HG03196 (cell line): ENCODE data around the gene RFT1.
A peak's percentile ranks its signal among the peaks of the same experiment; 100 is the strongest.
"Not testable (repeated sequence)": the region's sequence is repeated elsewhere in the genome, so short reads cannot be mapped to it uniquely, and the experiment has no call there.

Source experiments
- ATAC-seq: cut with Tn5 transposase; IDR thresholded peaks from one replicate; pipeline ENCODE4 v1.9.1; 2021; ENCODE audit not compliant: unreplicated experiment

RFT1 gene

DNA sequence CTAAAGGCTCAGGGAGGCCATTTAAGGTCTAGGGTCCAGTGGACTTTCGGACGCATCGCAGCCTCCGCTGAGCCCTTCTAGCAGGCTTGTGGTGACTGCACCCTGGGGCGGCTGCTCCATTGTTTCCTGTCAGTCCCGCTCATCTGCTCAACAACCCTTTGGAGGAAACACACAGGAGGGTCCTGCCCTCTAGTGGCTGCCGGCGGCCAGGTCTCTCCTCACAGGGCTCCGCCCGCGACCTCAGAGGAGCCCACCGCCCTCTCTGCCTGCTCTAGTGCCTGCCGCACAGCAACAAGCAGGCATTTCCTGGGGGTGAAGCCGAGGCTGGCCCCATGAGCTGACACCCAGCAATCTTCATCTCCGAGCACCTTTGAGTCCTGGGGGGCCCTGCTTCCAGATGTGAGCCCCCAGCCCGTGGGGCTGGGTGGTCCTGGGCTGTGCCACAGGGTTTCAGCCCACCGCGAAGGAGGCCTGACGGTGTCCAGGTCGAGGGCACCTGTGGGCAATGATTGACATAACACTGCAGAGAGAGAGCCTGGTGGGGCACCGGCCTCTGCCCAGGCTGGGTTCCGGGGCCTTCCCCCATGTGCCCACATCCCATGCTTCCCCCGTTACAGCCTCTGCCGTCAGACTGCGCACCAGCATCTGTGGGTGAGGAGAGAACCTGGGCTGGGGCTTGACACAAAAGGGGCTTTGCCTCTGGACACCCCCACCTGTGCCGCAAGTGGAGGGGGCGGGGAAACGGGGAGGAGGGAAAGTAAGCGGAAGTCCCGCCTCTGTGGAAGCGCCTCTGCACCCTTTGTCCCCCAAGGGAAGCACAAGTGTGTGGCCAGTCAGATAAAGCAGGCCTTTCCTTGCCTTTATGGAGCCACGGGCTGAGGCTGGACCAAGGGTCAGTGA is 57.3 kb downstream of the RFT1 start:
- peak; percentile 71 for ATAC-seq

DNA sequence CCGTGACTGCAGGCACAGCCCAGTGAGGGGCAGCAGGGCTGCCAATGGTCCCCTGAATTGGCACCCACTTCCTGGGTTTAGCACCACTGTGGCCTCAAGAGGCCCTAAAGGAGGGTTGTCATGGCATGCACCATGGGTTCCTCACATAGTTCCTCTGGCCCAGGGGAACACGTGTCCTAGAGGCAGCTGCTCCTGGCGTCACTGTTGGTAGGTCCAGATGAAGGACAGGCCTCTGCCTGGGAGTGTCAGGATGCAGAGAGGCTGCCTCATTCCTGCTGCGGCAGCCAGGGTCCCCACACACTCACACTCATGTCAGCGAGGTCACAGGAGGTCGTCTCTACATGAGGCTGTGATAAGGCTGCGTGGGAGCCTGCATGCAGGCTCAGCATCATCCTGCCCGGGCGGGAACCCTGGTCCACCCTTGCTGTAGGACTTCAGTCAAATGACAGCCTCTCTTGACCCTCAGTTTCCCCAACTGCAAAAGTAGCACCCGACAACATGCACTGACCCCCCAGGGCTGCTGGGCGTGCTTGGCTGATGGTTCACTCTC is 58.3 kb downstream of the RFT1 start:
- no peak for ATAC-seq

DNA sequence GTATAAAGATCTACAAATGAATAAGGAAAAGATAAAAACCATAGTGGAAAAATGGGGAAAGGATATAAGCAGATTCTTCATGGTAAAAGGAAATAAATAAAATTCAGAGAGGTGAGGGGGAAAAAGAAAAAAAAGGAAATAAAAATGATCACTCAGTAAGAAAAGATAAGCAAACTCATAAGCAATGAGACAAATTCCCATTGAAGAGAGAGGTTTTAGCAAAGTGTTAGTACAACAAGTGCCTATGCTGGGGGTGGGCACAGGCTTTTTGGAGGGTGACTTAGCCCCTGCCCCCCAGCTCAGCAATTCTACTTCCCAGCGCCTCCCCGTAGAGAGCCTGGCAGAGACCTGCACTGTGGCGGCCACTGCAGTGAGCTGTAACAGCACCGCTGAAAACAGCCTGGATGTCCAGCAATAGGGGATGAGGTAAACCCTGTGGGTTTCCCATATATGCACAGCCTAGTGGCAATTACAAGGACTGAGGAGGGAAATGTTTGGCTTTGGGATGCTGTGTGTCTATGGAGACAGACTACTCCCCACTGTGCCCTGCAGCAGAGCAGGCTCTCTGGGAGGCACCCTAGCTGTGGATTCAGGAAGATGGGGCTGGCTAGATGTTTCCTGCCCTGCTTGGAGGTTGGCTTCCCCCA is 60.7 kb downstream of the RFT1 start:
- no peak for ATAC-seq

DNA sequence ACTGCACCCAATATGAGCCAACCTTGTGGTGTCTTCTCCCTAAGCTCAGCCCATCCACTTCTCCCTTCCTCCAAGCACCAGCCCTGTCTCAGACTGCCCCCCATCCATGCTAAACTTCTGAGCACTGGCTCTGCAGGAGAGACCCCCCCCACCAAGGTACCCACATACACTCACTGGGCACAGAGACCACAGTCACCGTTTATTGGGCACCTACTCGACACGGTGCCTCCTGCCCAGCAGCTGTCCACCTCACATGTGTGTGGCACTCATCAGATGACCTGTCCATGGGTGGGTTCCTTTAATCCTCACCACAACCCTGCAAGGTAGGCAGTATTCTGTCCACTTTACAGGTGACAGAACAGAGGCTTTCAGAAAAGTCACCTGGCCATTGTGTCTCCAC is 62.1 kb downstream of the RFT1 start:
- no peak for ATAC-seq

DNA sequence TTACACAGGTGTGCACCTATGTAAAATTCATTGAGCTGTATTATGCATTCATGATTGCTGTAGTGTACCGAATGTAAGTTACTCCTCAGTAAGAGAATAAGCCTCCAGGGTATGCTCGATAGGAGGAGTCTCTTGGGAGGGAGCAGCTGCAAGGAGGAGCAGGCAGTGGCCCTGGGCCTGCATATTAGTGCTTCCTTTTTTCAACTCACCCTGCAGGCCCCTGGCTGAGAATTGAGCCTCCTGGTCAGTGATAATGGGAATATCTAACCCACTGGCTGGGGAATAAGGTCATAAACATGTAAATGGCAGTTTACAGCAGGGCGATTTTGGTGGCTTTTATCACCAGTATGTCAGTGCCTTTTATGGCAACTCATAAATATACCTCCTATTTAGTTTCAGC is 62.7 kb downstream of the RFT1 start:
- ATAC-seq = no peak

DNA sequence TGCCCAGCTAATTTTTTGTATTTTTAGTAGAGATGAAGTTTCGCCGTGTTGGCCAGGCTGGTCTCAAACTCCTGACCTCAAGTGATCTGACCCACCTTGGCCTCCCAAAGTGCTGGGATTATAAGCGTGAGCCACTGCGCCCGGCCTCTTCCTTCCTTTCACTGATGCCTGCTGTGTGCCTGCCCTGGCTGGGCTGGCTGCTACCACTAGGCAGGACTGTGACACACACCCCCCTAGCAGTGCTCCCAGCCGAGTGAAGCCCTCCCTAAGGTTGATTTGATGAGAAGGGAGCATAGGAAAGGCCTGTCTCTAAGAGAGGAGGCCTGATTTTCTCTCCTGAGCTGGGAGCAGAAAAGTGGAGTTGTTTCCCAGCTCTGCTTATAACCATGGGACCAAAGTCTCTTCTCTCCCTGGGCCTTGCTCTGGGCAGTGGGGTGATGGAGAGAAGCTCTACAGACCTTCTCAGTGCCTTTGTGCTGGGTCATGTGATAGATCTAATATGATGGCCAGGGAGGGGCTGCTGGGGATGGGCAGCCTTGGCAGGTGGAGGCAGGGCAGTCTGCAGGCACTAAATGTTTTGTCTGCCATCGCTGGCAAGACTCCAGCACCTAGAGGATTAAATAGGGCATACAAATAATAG is 64.3 kb downstream of the RFT1 start:
- no peak for ATAC-seq

- no peak for ATAC-seq
Observed at GRCh38 chr3:53062905-53063304, 67.3 kb downstream of the RFT1 start.

DNA sequence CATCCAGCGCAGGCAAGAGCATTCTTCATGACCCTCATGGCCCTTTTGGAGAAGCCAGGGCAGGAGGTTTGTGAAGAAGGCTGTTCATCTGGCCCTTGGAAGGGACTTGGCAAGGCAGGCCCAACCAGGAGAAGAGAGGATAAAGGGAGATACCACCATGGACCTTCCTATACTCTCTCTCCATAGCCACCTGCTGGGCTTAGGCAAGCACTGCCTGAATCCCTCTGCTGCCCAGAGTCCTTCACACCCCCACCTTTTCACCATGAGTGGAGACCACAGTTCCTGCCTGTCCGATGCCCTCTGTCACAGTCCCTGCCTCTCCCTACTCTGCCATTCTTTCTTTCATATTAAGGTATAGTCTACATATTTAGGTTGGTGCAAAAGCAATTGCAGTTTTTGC is 73.8 kb downstream of the RFT1 start:
- no peak for ATAC-seq

- ATAC-seq = not testable (repeated sequence)
Observed at GRCh38 chr3:53054233-53054632, 76.0 kb downstream of the RFT1 start.

DNA sequence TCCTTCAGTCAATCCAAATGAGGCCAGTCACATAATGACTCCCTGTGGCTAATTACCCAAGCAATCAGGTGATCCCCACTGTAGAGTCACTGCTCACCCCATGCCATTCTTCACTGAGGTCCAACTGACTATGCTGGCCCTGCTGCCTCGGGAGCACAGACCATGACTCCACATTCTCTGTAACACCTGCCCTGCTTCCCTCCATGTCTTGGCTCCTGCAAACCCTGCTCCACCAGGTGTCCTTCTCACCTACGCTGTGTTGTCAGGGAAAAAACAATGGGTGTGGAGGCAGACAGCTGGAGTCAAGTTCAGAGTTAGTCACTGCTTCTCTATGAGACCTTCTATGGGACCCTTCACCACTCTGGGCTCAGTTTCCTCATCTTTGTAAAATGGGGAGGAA is 78.3 kb downstream of the RFT1 start:
- no peak for ATAC-seq

DNA sequence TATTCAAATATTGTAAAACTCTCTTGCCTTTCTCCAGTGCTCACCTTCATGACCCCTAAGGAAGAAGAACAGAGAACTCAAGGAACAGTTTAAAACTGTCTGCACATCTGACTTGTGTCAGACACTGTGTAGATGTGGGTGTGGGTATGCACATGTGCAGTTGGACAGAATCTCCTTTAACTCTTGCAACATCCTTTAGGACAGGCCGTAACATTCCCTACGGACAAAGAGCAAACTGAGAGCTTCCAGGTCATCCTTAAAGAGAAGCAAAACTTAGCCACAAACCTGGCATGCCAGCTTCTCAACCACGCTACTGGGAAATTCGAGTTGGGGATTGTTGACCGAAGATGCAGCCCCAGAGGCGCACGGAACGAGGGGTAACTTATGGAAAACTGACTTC is 80.2 kb downstream of the RFT1 start:
- no peak for ATAC-seq

DNA sequence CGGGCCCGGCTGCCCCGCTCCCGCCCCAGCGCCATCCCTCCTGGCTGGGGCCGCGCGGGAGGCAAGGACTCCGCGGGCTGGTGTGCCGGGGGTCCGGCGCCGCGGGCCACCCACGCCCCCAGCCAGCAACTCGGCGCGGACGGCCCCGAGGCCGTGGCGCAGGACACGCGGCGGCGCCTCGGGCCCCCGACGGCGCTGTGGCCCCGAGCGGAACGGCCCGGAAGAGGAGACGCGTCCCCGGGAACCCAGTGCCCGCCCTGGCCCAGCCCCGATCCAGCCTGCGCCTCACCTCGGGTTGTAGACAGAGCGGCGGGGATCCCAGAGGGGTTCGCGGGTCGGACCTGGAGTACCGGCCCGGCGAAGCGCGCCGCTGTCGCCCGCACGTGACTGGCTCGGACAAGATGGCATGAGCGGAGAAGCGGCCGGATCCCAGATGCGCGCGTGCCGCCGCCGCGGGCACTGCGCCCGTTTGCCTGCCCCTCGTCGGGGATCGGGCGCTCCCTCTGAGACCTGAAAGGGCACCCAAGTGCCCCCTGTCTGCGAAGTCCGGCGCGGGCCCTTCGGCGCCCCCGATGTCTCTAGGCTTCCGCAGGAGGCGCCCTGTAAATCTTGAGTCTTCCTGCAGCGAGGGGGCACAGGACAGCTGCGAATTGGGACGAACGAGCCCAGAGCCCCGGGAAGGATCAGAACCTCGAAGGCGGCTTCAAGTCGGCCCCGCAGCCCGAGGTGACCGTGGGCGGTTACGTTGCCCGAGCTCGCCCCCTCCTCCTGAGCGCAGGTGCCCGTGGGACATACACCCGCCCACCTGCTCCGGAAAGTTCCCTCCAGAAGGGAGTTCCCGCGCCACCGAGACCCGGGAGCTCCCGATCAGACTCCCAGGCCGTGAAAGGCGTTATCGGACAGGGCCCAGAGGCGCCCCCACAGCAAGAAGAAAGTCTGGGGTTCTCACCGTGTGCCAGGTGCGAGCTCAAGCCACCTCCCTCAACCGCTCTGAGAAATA is 83.8 kb downstream of the RFT1 start:
- peak; percentile 41 for ATAC-seq

- peak; percentile 43 for ATAC-seq
Observed at GRCh38 chr3:53045518-53046170, 84.6 kb downstream of the RFT1 start, which contains the start of gene SFMBT1. SFMBT1 (minus strand) TSS chr3:53046073; CDS start chr3:52969128, 76,945 bp downstream.

DNA sequence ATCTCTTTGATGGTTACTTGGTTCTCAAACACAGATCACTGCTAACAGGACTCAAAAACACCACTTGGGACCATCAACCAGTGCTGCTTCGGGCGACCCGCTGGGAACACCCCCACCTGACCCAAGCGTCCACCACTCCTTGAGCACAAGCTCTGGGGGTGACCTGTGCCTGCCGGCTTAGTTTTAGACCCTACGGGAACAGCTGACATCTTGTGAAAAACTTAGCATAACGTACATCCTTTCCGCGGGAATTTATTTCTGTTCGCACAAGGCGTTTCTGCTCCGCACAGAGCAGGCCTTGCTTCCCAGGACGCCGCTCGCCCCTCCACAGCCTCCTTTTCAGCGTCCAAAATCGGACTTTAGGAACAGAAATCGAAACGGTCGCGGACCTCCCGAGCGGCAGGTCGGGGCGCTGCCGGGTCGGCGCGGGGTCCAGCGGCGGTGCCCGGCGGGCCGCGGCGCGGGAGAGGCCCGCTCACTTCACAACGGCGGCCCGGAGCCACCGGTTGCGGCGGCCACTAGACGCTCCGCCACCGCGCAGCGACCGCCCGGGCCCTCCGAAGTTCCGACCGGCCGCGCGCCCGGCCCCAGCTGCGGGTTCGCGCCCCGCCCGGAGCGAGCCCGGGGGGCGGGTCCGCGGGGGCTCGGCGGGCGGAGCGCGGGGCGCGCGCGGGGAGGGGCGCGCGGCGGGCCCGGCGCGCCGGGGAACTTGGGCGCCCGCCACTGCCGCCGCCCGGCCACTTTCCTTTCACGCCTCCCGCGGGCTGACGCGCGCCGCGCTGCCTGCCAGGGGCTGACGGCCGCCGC is 85.3 kb downstream of the RFT1 start:
- peak; percentile 36 for ATAC-seq

DNA sequence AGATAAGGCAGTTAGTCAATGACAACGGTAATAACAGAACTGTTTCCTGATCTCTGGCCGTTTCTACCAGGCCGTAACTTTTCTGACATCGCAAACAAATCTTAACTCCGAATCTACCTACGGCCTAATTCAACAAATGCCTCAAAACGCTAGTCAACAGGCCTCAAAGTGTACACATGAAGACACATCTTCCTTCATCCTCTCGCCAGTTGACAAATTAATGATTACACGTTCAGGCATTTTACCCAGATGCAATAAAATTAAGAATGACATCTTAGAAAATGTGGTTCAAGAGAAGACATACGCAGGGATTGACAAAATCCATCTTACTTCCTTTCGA is 85.9 kb downstream of the RFT1 start:
- no peak for ATAC-seq

DNA sequence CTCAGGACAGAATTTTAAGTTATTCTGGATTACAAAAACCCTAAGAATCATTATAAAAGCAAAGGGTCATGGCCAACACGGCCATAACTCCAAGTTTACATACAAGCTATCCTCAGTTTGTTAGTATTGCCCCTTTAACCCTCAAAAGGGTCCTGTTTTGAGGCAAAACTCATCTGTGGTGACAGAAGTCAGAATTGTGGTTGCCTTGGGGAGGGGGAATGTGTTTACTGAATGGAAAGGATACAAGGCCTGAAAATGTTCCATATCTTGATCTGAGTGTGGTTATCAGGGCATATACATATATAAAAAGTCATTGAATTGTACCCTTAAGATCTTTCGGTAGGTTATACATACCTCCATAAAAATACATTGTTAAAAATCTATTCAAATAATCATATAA is 86.5 kb downstream of the RFT1 start:
- ATAC-seq = no peak

- no peak for ATAC-seq
Observed at GRCh38 chr3:53042651-53043050, 87.6 kb downstream of the RFT1 start.

GRCh38 chr3:53040351-53040820 is 89.8 kb downstream of the RFT1 start:
- no peak for ATAC-seq

DNA sequence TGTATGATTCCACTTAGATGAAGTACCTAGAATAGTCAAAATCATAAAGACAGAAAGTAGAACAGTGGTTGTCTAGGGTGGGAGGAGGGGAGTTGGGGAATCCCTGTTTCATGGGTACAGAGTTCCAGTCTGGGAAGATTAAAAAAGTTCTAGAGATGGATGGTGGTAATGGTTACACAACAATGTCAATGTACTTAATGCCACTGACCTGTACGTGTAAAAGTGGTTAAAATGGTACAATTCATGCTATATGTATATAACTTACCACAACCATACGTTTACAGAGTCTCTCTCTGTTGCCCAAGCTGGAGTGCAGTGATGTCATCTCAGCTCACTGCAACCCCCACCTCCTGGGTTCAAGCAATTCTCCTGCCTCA is 90.9 kb downstream of the RFT1 start:
- no peak for ATAC-seq
